Neural cell (in vitro differentiated cells): ENCODE measurements around the gene IKZF4. TPM values are rescaled to one million over a fixed set of nuclear protein-coding genes. Genes with fewer than 3 reads are reported as not detected.

Experiments used
- H2AFZ ChIP-seq: fragments of 200-600, 300-800 bp; sonication (generic), shearing (Covaris generic); 2 replicates; pipeline ENCODE4 v1.6.0; 2014; ENCODE audit warnings: low read depth, mild to moderate bottlenecking, antibody characterized with exemption, low read length, moderate library complexity
- H3F3A ChIP-seq: fragments of 200-600 bp; shearing (Covaris generic); 2 replicates; pipeline ENCODE4 v1.6.1; 2016; ENCODE audit warnings: mild to moderate bottlenecking, moderate library complexity, mixed read lengths, antibody characterized with exemption, low read length; ENCODE audit not compliant: insufficient read depth, poor library complexity, severe bottlenecking
- H3K27ac ChIP-seq: fragments of 200-600, 300-800 bp; sonication (generic), shearing (Covaris generic); 2 replicates; pipeline ENCODE4 v1.5.1; 2014; ENCODE audit warnings: mild to moderate bottlenecking, low read length, moderate library complexity
- H3K27me3 ChIP-seq: fragments of 300-800, 200-600 bp; sonication (generic), shearing (Covaris generic); 2 replicates; pipeline ENCODE4 v1.6.0; 2014; ENCODE audit warnings: mild to moderate bottlenecking, low read depth, low read length, moderate library complexity; ENCODE audit not compliant: insufficient read depth
- H3K36me3 ChIP-seq: fragments of 300-800, 200-600 bp; sonication (generic), shearing (Covaris generic); 2 replicates; pipeline ENCODE4 v1.5.1; 2014; ENCODE audit warnings: mild to moderate bottlenecking, antibody characterized with exemption, low read length, moderate library complexity; ENCODE audit not compliant: insufficient read depth
- H3K4me2 ChIP-seq: fragments of 300-800, 200-600 bp; sonication (generic), shearing (Covaris generic); 2 replicates; pipeline ENCODE4 v1.6.0; 2014; ENCODE audit warnings: mild to moderate bottlenecking, low read length
- H3K4me3 ChIP-seq: fragments of 300-800, 200-600 bp; sonication (generic), shearing (Covaris generic); 2 replicates; pipeline ENCODE4 v1.5.1; 2014; ENCODE audit warnings: mild to moderate bottlenecking, low read length, moderate library complexity
- H3K79me2 ChIP-seq: fragments of 200-600 bp; shearing (Covaris generic); replicated peaks from 2 replicates; pipeline ENCODE4 v1.6.0; 2014; ENCODE audit warnings: mild to moderate bottlenecking, low read length, moderate library complexity; ENCODE audit not compliant: insufficient read depth
- H3K9ac ChIP-seq: fragments of 300-800, 200-600 bp; sonication (generic), shearing (Covaris generic); 2 replicates; pipeline ENCODE4 v1.6.1; 2016; ENCODE audit warnings: mild to moderate bottlenecking, low read length, mixed read lengths
- H3K9me2 ChIP-seq: fragments of 200-600 bp; shearing (Covaris generic); 2 replicates; pipeline ENCODE4 v1.6.1; 2016; ENCODE audit warnings: mild to moderate bottlenecking, low read length, mixed read lengths; ENCODE audit not compliant: insufficient read depth
- H3K9me3 ChIP-seq: fragments of 200-600, 300-800 bp; sonication (generic), shearing (Covaris generic); 2 replicates; pipeline ENCODE4 v1.6.1; 2016; ENCODE audit warnings: mild to moderate bottlenecking, mixed run types, low read length, moderate library complexity, mixed read lengths
- H4K20me1 ChIP-seq: fragments of 200-600 bp; shearing (Covaris generic); 2 replicates; pipeline ENCODE4 v1.6.1; 2016; ENCODE audit warnings: mild to moderate bottlenecking, mixed run types; ENCODE audit not compliant: insufficient read depth
- EP300 ChIP-seq: fragments of 450-650 bp; conservative IDR thresholded peaks from 2 replicates; pipeline ENCODE4 v1.6.1; 2014; ENCODE audit warnings: antibody characterized with exemption, mild to moderate bottlenecking, moderate library complexity; ENCODE audit not compliant: poor library complexity, severe bottlenecking
- EZH2 ChIP-seq: fragments of 200-600, 300-800 bp; shearing (Covaris generic), sonication (generic); IDR thresholded peaks from 2 replicates; pipeline ENCODE4 v1.6.1; 2014; ENCODE audit warnings: antibody characterized with exemption, low read length, borderline replicate concordance, mild to moderate bottlenecking; ENCODE audit not compliant: insufficient read depth, poor library complexity, severe bottlenecking
- MXI1 ChIP-seq: fragments of 450-650 bp; conservative IDR thresholded peaks from 2 replicates; pipeline ENCODE4 v1.6.1; 2014; ENCODE audit warnings: antibody characterized with exemption, mild to moderate bottlenecking; ENCODE audit not compliant: poor library complexity, severe bottlenecking
- POLR2AphosphoS5 ChIP-seq: IDR thresholded peaks from 2 replicates; pipeline ENCODE4 v1.6.1; 2012
- RAD21 ChIP-seq: fragments of 450-650 bp; conservative IDR thresholded peaks from 2 replicates; pipeline ENCODE4 v1.6.1; 2014; ENCODE audit warnings: antibody characterized with exemption, mild to moderate bottlenecking, moderate library complexity
- SMC3 ChIP-seq: fragments of 450-650 bp; conservative IDR thresholded peaks from 2 replicates; pipeline ENCODE4 v1.6.1; 2014; ENCODE audit warnings: antibody characterized with exemption, mild to moderate bottlenecking, moderate library complexity; ENCODE audit not compliant: poor library complexity
- TAF1 ChIP-seq: IDR thresholded peaks from 2 replicates; pipeline ENCODE4 v1.6.1; 2012; ENCODE audit warnings: low read depth
- polyA plus RNA-seq: library from polyadenylated mRNA; depleted of rRNA; stranded (reverse); fragments of >200 nt; gene quantifications from 2 replicates; pipeline ENCODE4 v1.2.3, GENCODE V29; 2014
- TF ChIP-seq, protein P1 (sequence below): fragments of 450-650 bp; IDR thresholded peaks from 2 replicates; pipeline ENCODE4 v1.5.1; 2014; ENCODE audit warnings: antibody characterized with exemption, mild to moderate bottlenecking, moderate library complexity; ENCODE audit not compliant: poor library complexity, severe bottlenecking
- TF ChIP-seq, protein P2 (sequence below): IDR thresholded peaks from 2 replicates; pipeline ENCODE4 v1.6.1; 2012; ENCODE audit warnings: borderline replicate concordance

IKZF4 gene
- polyA plus RNA-seq, 1 donor from 2014 or later: 4.8 TPM

DNA sequence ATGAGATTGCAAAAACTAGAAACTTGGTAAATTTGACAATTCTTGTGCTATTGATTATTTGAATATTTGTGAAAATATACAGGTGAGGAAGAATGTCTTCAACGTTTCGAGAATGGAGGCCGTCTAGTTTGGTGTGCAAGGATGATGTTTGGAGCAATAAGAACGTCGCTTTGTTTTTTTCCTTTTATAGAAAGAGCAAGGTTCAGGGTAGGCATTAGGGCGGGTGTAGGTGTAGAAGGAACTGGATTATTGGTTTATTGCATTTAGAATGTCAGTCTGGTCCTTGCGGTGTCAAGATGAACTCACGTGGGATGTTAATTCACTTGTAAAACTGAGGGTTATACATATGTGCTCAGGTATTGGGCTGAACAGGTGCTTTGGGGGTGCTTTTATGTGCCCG is 22.0 kb downstream of the IKZF4 start:
- peak overlapping the region; percentile 94 for H3K9ac ChIP-seq
- H3K4me2 ChIP-seq: peak overlapping the region; percentile 79
- H3K79me2 ChIP-seq: peaks cover 21% of the 10 kb centered on the region
- TF ChIP-seq, protein P1, sequence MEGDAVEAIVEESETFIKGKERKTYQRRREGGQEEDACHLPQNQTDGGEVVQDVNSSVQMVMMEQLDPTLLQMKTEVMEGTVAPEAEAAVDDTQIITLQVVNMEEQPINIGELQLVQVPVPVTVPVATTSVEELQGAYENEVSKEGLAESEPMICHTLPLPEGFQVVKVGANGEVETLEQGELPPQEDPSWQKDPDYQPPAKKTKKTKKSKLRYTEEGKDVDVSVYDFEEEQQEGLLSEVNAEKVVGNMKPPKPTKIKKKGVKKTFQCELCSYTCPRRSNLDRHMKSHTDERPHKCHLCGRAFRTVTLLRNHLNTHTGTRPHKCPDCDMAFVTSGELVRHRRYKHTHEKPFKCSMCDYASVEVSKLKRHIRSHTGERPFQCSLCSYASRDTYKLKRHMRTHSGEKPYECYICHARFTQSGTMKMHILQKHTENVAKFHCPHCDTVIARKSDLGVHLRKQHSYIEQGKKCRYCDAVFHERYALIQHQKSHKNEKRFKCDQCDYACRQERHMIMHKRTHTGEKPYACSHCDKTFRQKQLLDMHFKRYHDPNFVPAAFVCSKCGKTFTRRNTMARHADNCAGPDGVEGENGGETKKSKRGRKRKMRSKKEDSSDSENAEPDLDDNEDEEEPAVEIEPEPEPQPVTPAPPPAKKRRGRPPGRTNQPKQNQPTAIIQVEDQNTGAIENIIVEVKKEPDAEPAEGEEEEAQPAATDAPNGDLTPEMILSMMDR: no peak
- TF ChIP-seq MXI1 (no peak), TAF1 (no peak), EP300 (no peak), POLR2AphosphoS5 (no peak), EZH2 (no peak), SMC3 (no peak), RAD21 (no peak)
- TF ChIP-seq, protein P2, sequence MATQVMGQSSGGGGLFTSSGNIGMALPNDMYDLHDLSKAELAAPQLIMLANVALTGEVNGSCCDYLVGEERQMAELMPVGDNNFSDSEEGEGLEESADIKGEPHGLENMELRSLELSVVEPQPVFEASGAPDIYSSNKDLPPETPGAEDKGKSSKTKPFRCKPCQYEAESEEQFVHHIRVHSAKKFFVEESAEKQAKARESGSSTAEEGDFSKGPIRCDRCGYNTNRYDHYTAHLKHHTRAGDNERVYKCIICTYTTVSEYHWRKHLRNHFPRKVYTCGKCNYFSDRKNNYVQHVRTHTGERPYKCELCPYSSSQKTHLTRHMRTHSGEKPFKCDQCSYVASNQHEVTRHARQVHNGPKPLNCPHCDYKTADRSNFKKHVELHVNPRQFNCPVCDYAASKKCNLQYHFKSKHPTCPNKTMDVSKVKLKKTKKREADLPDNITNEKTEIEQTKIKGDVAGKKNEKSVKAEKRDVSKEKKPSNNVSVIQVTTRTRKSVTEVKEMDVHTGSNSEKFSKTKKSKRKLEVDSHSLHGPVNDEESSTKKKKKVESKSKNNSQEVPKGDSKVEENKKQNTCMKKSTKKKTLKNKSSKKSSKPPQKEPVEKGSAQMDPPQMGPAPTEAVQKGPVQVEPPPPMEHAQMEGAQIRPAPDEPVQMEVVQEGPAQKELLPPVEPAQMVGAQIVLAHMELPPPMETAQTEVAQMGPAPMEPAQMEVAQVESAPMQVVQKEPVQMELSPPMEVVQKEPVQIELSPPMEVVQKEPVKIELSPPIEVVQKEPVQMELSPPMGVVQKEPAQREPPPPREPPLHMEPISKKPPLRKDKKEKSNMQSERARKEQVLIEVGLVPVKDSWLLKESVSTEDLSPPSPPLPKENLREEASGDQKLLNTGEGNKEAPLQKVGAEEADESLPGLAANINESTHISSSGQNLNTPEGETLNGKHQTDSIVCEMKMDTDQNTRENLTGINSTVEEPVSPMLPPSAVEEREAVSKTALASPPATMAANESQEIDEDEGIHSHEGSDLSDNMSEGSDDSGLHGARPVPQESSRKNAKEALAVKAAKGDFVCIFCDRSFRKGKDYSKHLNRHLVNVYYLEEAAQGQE: no peak
- H4K20me1 ChIP-seq: no peaks in the 10 kb centered on the region
- peak overlapping the region; percentile 98 for H3K27ac ChIP-seq
- H3K4me3 ChIP-seq: peak overlapping the region; percentile 77
- H3K9me2 ChIP-seq: no peaks in the 10 kb centered on the region
- H3K36me3 ChIP-seq: no peaks in the 10 kb centered on the region
- no peak overlapping the region for H2AFZ ChIP-seq
- no peaks in the 10 kb centered on the region for H3K9me3 ChIP-seq
- H3K27me3 ChIP-seq: no peaks in the 10 kb centered on the region
- no peaks in the 10 kb centered on the region for H3F3A ChIP-seq

DNA sequence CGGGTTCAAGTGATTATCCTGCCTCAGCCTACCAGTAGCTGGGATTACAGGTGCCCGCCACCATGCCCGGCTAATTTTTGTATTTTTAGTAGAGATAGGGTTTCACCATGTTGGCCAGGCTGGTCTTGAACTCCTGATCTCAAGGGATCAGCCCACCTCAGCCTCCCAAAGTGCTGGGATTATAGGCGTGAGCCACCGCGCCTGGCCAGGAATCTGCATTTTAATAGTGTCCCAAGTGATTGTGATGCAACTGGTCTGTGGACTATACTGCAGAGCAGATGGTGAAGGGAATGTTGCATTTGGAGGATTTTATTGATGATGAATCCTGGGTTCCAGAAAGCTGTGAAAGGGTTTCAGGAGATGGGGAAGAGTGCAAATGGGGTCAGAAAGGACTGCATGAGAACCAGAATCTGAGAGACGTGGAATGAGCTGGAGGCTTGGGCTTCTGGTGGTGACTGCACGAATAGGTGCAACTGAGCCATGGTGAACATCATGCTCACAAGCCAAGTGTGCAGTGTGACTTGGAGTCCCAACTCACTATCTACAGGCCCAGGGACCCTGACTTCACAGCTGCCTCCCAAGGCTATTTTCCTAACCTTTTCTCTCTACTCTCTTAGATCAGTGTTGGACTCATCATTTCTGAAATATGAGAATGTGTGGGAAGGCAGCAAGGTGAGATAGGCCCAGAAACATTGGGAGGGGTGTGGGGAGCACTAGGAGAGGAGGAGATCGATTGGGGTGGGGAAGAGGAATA is 25.4 kb downstream of the IKZF4 start:
- Histone ChIP-seq H3K4me2 (no peak overlapping the region), H3K9me3 (no peaks in the 10 kb centered on the region), H3K4me3 (no peak overlapping the region), H2AFZ (no peak overlapping the region), H4K20me1 (no peaks in the 10 kb centered on the region), H3K27me3 (no peaks in the 10 kb centered on the region), H3K36me3 (no peaks in the 10 kb centered on the region), H3K79me2 (peaks cover 21% of the 10 kb centered on the region), H3K27ac (no peak overlapping the region), H3K9me2 (no peaks in the 10 kb centered on the region), H3K9ac (no peak overlapping the region), H3F3A (no peaks in the 10 kb centered on the region)
- TF ChIP-seq, protein P1: no peak
- TF ChIP-seq TAF1 (no peak), MXI1 (no peak), POLR2AphosphoS5 (no peak), SMC3 (no peak), RAD21 (no peak), EZH2 (no peak), EP300 (no peak)
- TF ChIP-seq, protein P2: no peak
